K562 (cell line): ENCODE measurements around the gene PRMT2. TPM values are rescaled to one million over a fixed set of nuclear protein-coding genes. Genes with fewer than 3 reads are reported as not detected.

ENCODE experiments used
- ATAC-seq: fragments of 200-7000 bp; cut with Tn5 transposase; 3 replicates; pipeline ENCODE4 v1.9.1; 2020; ENCODE audit warnings: moderate library complexity
- BruUV-seq: library from RNA; stranded (reverse); fragments of 400-500 nt; replicated peaks from 2 replicates; lab custom pipeline; 2021; lab: Mats Ljungman, UMichigan
- CTCF ChIA-PET: fragments of 300-600 bp; formaldehyde crosslinking; extraction: SDS; loops from one replicate; lab custom pipeline; 2021; ENCODE audit warnings: low intra/inter-chr PET ratio; lab: Yijun Ruan, JAX
- POLR2A ChIA-PET: fragments of 300-600, 350-650 bp; sonication (Branson Sonifier 250); formaldehyde crosslinking; extraction: SDS; loops from one replicate; lab custom pipeline; 2021; ENCODE audit warnings: antibody characterized with exemption, inconsistent platforms; lab: Yijun Ruan, JAX
- DNase-seq, 4 experiments: peaks; one replicate each; pipeline versions ENCODE4 v3.0.0 to v3.0.0-alpha.2; 2011 to 2018; ENCODE audit warnings: low spot score in 3 of 4, mixed read lengths in 3 of 4; ENCODE audit errors: extremely low read depth in 1 of 4
- FAIRE-seq: peaks from 2 replicates; lab custom pipeline; 2011; peaks lifted over from hg19 to GRCh38; lab: Jason Lieb, UNC
- H2AFZ ChIP-seq: 2 replicates; pipeline ENCODE4 v1.6.0; 2011; ENCODE audit warnings: low read depth, low read length, control low read depth, inconsistent platforms
- H3K27ac ChIP-seq: fragments of 200-600 bp; 3 replicates; pipeline ENCODE4 v1.8.0; 2011; ENCODE audit warnings: low read depth, mild to moderate bottlenecking, control low read depth, inconsistent platforms, low read length, moderate library complexity, mixed read lengths; ENCODE audit errors: extremely low read depth
- H3K27me3 ChIP-seq, 2 experiments: fragments of 300-600 bp in 1 of 2; 2 replicates in 1 of 2; 3 replicates in 1 of 2; pipeline versions ENCODE4 v1.6.0 to v1.8.0; 2011; ENCODE audit warnings: inconsistent platforms in 2 of 2, low read length in 2 of 2, mild to moderate bottlenecking in 1 of 2, mixed read lengths in 1 of 2, moderate library complexity in 1 of 2; ENCODE audit not compliant: control insufficient read depth in 2 of 2, insufficient read depth in 2 of 2
- H3K36me3 ChIP-seq: fragments of 300-600 bp; 3 replicates; pipeline ENCODE4 v1.8.0; 2011; ENCODE audit warnings: mild to moderate bottlenecking, low read length, inconsistent platforms; ENCODE audit not compliant: control insufficient read depth, insufficient read depth
- H3K4me1 ChIP-seq, 2 experiments: fragments of 200-600 bp in 1 of 2; replicated peaks in 1 of 2; 2 replicates in 1 of 2; 3 replicates in 1 of 2; pipeline versions ENCODE4 v1.5.1 to v1.8.0; 2011; ENCODE audit warnings: inconsistent platforms in 2 of 2, low read length in 2 of 2, mild to moderate bottlenecking in 1 of 2, mixed read lengths in 1 of 2, moderate library complexity in 1 of 2; ENCODE audit not compliant: control insufficient read depth in 2 of 2, insufficient read depth in 2 of 2
- H3K4me2 ChIP-seq: 2 replicates; pipeline ENCODE4 v1.6.1; 2011; ENCODE audit warnings: low read length, control low read depth, inconsistent platforms, mixed read lengths; ENCODE audit not compliant: insufficient read depth
- H3K4me3 ChIP-seq: fragments of 200-600 bp; sonication (generic), shearing (Covaris generic); 2 replicates; pipeline ENCODE4 v1.5.1; 2016; ENCODE audit warnings: control low read depth, inconsistent platforms
- H3K79me2 ChIP-seq: fragments of 200-600 bp; 3 replicates; pipeline ENCODE4 v1.8.0; 2011; ENCODE audit warnings: low read length, inconsistent platforms; ENCODE audit not compliant: control insufficient read depth, insufficient read depth
- H3K9ac ChIP-seq, 2 experiments: 2 replicates each; pipeline versions ENCODE4 v1.6.0 to v1.6.1; 2011; ENCODE audit warnings: low read depth in 2 of 2, low read length in 2 of 2, control low read depth in 1 of 2, inconsistent platforms in 1 of 2, mild to moderate bottlenecking in 1 of 2, mixed read lengths in 1 of 2; ENCODE audit not compliant: insufficient read depth in 1 of 2
- H3K9me1 ChIP-seq: one replicate; pipeline ENCODE4 v1.6.0; 2011; ENCODE audit warnings: inconsistent platforms, mild to moderate bottlenecking, low read length, moderate library complexity; ENCODE audit not compliant: control insufficient read depth, insufficient read depth
- H3K9me3 ChIP-seq: replicated peaks from 2 replicates; pipeline ENCODE4 v1.5.1; 2011; ENCODE audit warnings: low read depth, low read length, inconsistent platforms; ENCODE audit not compliant: control insufficient read depth, insufficient read depth
- H4K20me1 ChIP-seq: replicated peaks from 2 replicates; pipeline ENCODE4 v1.6.1; 2011; ENCODE audit warnings: low read length, inconsistent platforms, mixed read lengths; ENCODE audit not compliant: control insufficient read depth, insufficient read depth
- ARNT ChIP-seq, 2 experiments: fragments of 450-650 bp; IDR thresholded peaks; 2 replicates each; pipeline ENCODE4 v1.6.1; 2016; ENCODE audit warnings: mild to moderate bottlenecking in 1 of 2
- BACH1 ChIP-seq: fragments of 200-800 bp; sonication (Bioruptor generic); IDR thresholded peaks from 2 replicates; pipeline ENCODE4 v1.6.1; 2016; ENCODE audit warnings: missing genetic modification characterization, missing compliant biosample characterization
- BRD9 ChIP-seq: fragments of 450-650 bp; IDR thresholded peaks from 2 replicates; pipeline ENCODE4 v1.6.1; 2018; ENCODE audit warnings: low read depth; ENCODE audit not compliant: partially characterized antibody
- C11orf30 ChIP-seq: fragments of 450-650 bp; IDR thresholded peaks from 2 replicates; pipeline ENCODE4 v1.6.1; 2016; ENCODE audit warnings: low read depth, mild to moderate bottlenecking
- FOXM1 ChIP-seq, 2 experiments: fragments of 450-650 bp in 1 of 2; sonication (generic) in 1 of 2; formaldehyde crosslinking in 1 of 2; IDR thresholded peaks; 2 replicates each; pipeline versions ENCODE4 v1.6.1 to v1.9.0; 2017 to 2022; ENCODE audit warnings: low read depth in 2 of 2, mild to moderate bottlenecking in 2 of 2, missing genetic modification reagents in 1 of 2, moderate library complexity in 1 of 2
- GTF2B ChIP-seq: IDR thresholded peaks from 2 replicates; pipeline ENCODE4 v1.6.1; 2011; ENCODE audit not compliant: insufficient read length; ENCODE audit errors: extremely low read depth
- NR2C1 ChIP-seq, 2 experiments: fragments of 450-650 bp; IDR thresholded peaks; 2 replicates each; pipeline ENCODE4 v1.6.1; 2017; ENCODE audit warnings: mild to moderate bottlenecking in 2 of 2, antibody characterized with exemption in 1 of 2, inconsistent platforms in 1 of 2, missing compliant biosample characterization in 1 of 2, missing genetic modification characterization in 1 of 2
- PHF20 ChIP-seq: fragments of 450-650 bp; IDR thresholded peaks from 2 replicates; pipeline ENCODE4 v1.6.1; 2018; ENCODE audit not compliant: partially characterized antibody
- PTBP1 ChIP-seq: fragments of 200-400 bp; formaldehyde crosslinking; IDR thresholded peaks from 2 replicates; pipeline ENCODE4 v1.6.1; 2017; ENCODE audit warnings: low read depth, low read length
- RCOR1 ChIP-seq, 2 experiments: IDR thresholded peaks; 2 replicates each; pipeline ENCODE4 v1.6.1; 2012; ENCODE audit warnings: low read depth in 2 of 2, low read length in 2 of 2, borderline replicate concordance in 1 of 2, improper control_type of control experiment in 1 of 2
- RNF2 ChIP-seq: sonication (generic); IDR thresholded peaks from 2 replicates; pipeline ENCODE4 v1.6.1; 2016
- SMARCA5 ChIP-seq: fragments of 450-650 bp; IDR thresholded peaks from 2 replicates; pipeline ENCODE4 v1.6.1; 2016
- SPI1 ChIP-seq: IDR thresholded peaks from 2 replicates; pipeline ENCODE4 v1.6.1; 2011; ENCODE audit warnings: low read depth, low read length, control low read depth, borderline replicate concordance
- SRSF7 ChIP-seq: fragments of 200-400 bp; formaldehyde crosslinking; optimal IDR thresholded peaks from 2 replicates; pipeline ENCODE3; 2017; ENCODE audit warnings: mild to moderate bottlenecking, low read depth, low read length
- ZBTB7A ChIP-seq: IDR thresholded peaks from 2 replicates; pipeline ENCODE4 v1.6.1; 2011; ENCODE audit warnings: low read depth, mild to moderate bottlenecking, low read length, moderate library complexity, borderline replicate concordance; ENCODE audit not compliant: control insufficient read depth
- ZNF134 ChIP-seq: fragments of 250-450 bp; sonication (Bioruptor Pico); conservative IDR thresholded peaks from 2 replicates; pipeline ENCODE4 v1.4.0; 2020
- ZNF57 ChIP-seq: fragments of 450-650 bp; formaldehyde crosslinking; IDR thresholded peaks from 2 replicates; pipeline ENCODE4 v1.4.0; 2020; ENCODE audit warnings: mild to moderate bottlenecking, moderate library complexity
- WGBS: fragments of 100-300 bp; shearing (Covaris generic); methylation state at CpG from one replicate; pipeline ENCODE4 v1.1.6; 2016; ENCODE audit warnings: low coverage, mixed read lengths; ENCODE audit not compliant: insufficient coverage; ENCODE audit errors: missing lambda C conversion rate; 5-methylcytosine and 5-hydroxymethylcytosine counted together
- in situ Hi-C: fragments of 300-500 bp; cut with MboI; formaldehyde crosslinking; loops from 4 replicates; pipeline ENCODE4 v1.15.0; 2018; ENCODE audit warnings: inconsistent platforms, mixed read lengths
- intact Hi-C: fragments of 100-400 bp; cut with micrococcal nuclease; formaldehyde crosslinking; loops from 2 replicates; pipeline ENCODE4 v1.14.2; 2022
- polyA plus RNA-seq, 8 experiments: library from polyadenylated mRNA; depleted of rRNA in 4 of 8; stranded (reverse) in 5 of 8; unstranded in 3 of 8; fragments of >200 nt; fragmentation: Nextera tagmentation in 2 of 8; fragmentation: Illumina TruSeq in 1 of 8; extraction: Ambion mirVana in 2 of 8; extraction: Trizol in 1 of 8; gene quantifications; 2 replicates each; pipeline versions ENCODE4 v1.2.1 to v1.2.3, GENCODE V29; 2011 to 2014; ENCODE audit warnings: inconsistent platforms in 1 of 8, missing spikeins in 1 of 8
- total RNA-seq, 7 experiments: library from RNA; depleted of rRNA in 6 of 7; stranded (reverse); fragments of >200 nt in 6 of 7; fragmentation: Illumina TruSeq in 2 of 7; extraction: Trizol in 2 of 7; gene quantifications; 2 replicates each; pipeline versions ENCODE4 v1.2.1 to v1.2.3, GENCODE V29; 2011 to 2021; ENCODE audit warnings: low replicate concordance in 1 of 7
- TF ChIP-seq, protein P1 (sequence below): fragments of 450-650 bp; IDR thresholded peaks from 2 replicates; pipeline ENCODE4 v1.6.1; 2016
- TF ChIP-seq, protein P2 (sequence below): fragments of 200-800 bp; sonication (Bioruptor generic); IDR thresholded peaks from 2 replicates; pipeline ENCODE4 v1.6.1; 2017; ENCODE audit warnings: missing genetic modification characterization, missing compliant biosample characterization

Gene PRMT2
- total and polyA plus RNA-seq, 9 of the 15 experiments (the other 6 are each of a cell fraction or from before 2014, with no cell fraction given) = 37.2 to 85.7 (median 59.3) TPM

DNA sequence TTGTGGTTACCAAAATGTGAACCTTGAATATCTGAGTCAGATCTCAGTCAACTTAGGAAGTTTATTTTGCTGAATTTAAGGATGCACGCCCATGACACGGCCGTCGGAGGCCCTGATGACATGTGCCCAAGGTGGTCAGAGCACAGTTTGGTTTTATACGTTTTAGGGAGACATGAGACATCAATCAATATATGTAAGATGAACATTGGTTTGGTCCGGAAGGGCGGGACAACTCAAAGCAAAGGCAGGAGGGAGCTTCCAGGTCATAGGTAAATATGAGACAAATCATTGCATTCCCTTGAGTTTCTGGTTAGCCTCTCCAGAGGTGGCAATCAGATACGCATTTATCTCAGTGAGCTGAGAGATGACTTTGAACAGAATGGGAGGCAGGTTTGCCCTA, 1.0 kb upstream of the PRMT2 start (continued):
- TF ChIP-seq FOXM1 (IDR thresholded peaks at IDR 0.05; ENCODE audit: low read depth) (no peak), FOXM1 (CRISPR knock-in tag; IDR thresholded peaks at IDR 0.05; ENCODE audit: low read depth) (no peak; the same call in 1 of the 2 replicates), PTBP1 (no peak), NR2C1 (IDR thresholded peaks at IDR 0.05) (0 out of 2 replicates have a peak, but pooled peaks have one; percentile 28), NR2C1 (tag; IDR thresholded peaks at IDR 0.05) (peak; percentile 55), BACH1 (tag) (peak; percentile 66; the same call in 1 of the 2 replicates)
- TF ChIP-seq, protein P1, sequence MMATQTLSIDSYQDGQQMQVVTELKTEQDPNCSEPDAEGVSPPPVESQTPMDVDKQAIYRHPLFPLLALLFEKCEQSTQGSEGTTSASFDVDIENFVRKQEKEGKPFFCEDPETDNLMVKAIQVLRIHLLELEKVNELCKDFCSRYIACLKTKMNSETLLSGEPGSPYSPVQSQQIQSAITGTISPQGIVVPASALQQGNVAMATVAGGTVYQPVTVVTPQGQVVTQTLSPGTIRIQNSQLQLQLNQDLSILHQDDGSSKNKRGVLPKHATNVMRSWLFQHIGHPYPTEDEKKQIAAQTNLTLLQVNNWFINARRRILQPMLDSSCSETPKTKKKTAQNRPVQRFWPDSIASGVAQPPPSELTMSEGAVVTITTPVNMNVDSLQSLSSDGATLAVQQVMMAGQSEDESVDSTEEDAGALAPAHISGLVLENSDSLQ = peak; percentile 64; the same call in 1 of the 2 replicates

DNA sequence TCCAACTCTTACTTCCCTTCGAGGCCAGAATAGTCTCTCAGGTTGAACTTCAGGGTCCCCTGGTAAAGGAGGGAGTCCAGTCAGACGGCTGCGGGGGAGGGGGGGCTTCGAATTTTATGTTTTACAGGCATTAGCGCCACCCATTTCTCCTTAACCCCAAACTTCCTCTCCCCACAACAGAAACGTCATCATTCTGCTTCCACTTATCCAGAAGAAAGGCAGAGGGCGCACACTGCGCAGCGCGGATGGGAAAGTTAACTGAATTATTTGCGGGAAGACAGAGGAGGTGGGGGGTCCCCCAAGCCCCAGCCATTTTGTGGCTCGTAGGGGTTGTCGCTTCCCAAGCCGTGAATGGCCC, 529 bp upstream of the PRMT2 start:
- H2AFZ ChIP-seq = peak overlapping the region; percentile 96
- intact Hi-C loops = no loop called here
- H3K79me2 ChIP-seq = peaks cover 41% of the 10 kb centered on the region
- no peak for TF ChIP-seq ZNF57
- TF ChIP-seq ZBTB7A = peak; percentile 80; the same call in 1 of the 2 replicates
- TF ChIP-seq GTF2B = peak; percentile 31
- peak; percentile 88 for TF ChIP-seq SPI1
- TF ChIP-seq SMARCA5 = no peak
- TF ChIP-seq C11orf30 = peak; percentile 71
- TF ChIP-seq ARNT (IDR thresholded peaks at IDR 0.05) = 0 out of 4 replicates have a peak, but pooled peaks of 1 of the 2 experiments have one; percentile 56
- TF ChIP-seq BRD9 = peak; percentile 71
- TF ChIP-seq, protein P2, sequence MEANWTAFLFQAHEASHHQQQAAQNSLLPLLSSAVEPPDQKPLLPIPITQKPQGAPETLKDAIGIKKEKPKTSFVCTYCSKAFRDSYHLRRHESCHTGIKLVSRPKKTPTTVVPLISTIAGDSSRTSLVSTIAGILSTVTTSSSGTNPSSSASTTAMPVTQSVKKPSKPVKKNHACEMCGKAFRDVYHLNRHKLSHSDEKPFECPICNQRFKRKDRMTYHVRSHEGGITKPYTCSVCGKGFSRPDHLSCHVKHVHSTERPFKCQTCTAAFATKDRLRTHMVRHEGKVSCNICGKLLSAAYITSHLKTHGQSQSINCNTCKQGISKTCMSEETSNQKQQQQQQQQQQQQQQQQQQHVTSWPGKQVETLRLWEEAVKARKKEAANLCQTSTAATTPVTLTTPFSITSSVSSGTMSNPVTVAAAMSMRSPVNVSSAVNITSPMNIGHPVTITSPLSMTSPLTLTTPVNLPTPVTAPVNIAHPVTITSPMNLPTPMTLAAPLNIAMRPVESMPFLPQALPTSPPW = peak; percentile 91
- TF ChIP-seq RCOR1 (IDR thresholded peaks at IDR 0.05; ENCODE audit: borderline replicate concordance in 1 of 2, low read depth in 2 of 2, low read length in 2 of 2) = peak in 1 of 2 experiments; percentile 11; a peak in 1 of 4 replicates
- no peak for TF ChIP-seq SRSF7
- TF ChIP-seq ZNF134 (CRISPR knock-in tag) = no peak
- TF ChIP-seq PHF20 = peak; percentile 84
- 0 out of 2 replicates have a peak, but pooled peaks have one; percentile 33 for TF ChIP-seq RNF2

More for the DNA sequence above, 529 bp upstream of the PRMT2 start:
- in situ Hi-C loops = no loop called here
- CTCF ChIA-PET = no interaction called here
- Histone ChIP-seq H3K9me3 (no peaks in the 10 kb centered on the region), H3K27ac (peak overlapping the region; percentile 97), H3K4me1 (peaks cover 14 to 25% of the 10 kb centered on the region in 2 experiments; a peak in 4 of 5 replicates), H3K9me1 (no peaks in the 10 kb centered on the region), H3K36me3 (peaks cover 17% of the 10 kb centered on the region; the same call in 2 of the 3 replicates), H4K20me1 (no peaks in the 10 kb centered on the region), H3K27me3 (no peaks in the 10 kb centered on the region), H3K9ac (peak overlapping the region; percentile 95 to 100), H3K4me3 (peak overlapping the region; percentile 63), H3K4me2 (peak overlapping the region; percentile 99)
- DNase-seq (peak in 2 of 4 experiments; percentile 79 to 90), FAIRE-seq (peak; percentile 19), ATAC-seq (peak; percentile 60)
- no TSS peak for BruUV-seq
- POLR2A ChIA-PET = interaction anchor here (0.5 to 2.4 kb wide), 14 partner anchors 9 to 131 kb away, joined by 3 to 17 read pairs (median 4); no protein-coding TSS in a partner anchor
- WGBS = 0% methylated on average over 13 of the region's 14 CpGs
